Effector CD8-positive, alpha-beta T cell (primary cell): Measurements from ENCODE around the gene ZNF142.
A peak's percentile ranks its signal among the peaks of the same experiment; 100 is the strongest.
"Not testable (repeated sequence)": the region's sequence is repeated elsewhere in the genome, so short reads cannot be mapped to it uniquely, and the experiment has no call there.

Source experiments
- DNase-seq: peaks from one replicate; lab custom pipeline; 2025; lab: John Stamatoyannopoulos, UW
- total RNA-seq, 4 experiments: gene quantifications; one replicate each; lab custom pipeline; 2026; lab: John Stamatoyannopoulos, UW

Gene ZNF142
- 65.0 to 110 (median 94.4) reads per million in 4 experiments for total RNA-seq

- DNase-seq = peak; percentile 78
Observed at GRCh38 chr2:218659258-218659987, at the start of gene ZNF142, which contains the start of gene BCS1L. ZNF142 (minus strand) TSS chr2:218659623; CDS start chr2:218656429, 3,194 bp downstream. BCS1L (plus strand) TSS chr2:218659683; CDS start chr2:218660988, 1,305 bp downstream.

- no peak for DNase-seq
Observed at GRCh38 chr2:218708086-218708485, 48.7 kb upstream of the ZNF142 start.

- no peak for DNase-seq
Observed at GRCh38 chr2:218703341-218703740, 43.9 kb upstream of the ZNF142 start.

DNA sequence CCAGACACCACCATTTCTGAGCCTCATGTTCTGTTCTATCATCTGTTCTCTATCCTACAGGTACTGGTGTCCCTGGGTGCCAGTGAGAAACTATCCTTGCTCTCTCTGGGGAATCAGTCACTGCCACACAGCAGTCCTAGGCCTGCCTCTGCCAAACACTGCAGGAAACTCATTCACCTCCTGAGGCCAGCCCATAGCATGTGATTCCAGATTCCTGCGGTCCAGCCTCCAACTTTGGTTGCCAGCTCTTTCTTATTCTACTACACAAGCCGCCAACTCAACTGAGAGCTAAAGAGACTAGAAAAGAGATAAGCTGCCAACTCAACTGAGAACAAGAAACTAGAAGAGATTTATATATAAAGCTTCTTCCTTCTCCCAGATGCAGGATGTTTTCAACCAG is 42.4 kb upstream of the ZNF142 start:
- no peak for DNase-seq

- no peak for DNase-seq
Observed at GRCh38 chr2:218698885-218699284, 39.5 kb upstream of the ZNF142 start.

- DNase-seq = no peak
Observed at GRCh38 chr2:218694405-218695145, 35.2 kb upstream of the ZNF142 start.

DNA sequence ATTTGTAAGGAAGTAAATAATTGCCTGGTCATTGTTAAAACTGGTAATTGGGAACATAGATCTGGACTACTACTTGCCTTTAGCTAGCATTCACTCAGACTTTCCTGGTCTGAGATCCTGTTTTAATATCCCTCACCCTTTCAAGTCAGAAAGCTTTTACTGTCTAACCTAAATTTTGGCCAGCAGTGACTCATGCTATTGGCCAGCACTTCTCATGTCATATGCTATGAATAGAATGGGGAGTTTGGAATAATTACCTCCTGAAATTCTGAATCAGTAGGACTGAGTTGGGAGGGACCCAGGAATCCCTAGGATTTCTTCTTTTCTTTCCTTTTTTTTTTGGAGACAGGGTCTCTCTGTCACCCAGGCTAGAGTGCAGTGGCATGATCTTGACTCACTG is 31.8 kb upstream of the ZNF142 start:
- DNase-seq = no peak

GRCh38 chr2:218687400-218688060 is 28.1 kb upstream of the ZNF142 start:
- DNase-seq = not testable (repeated sequence)

DNA sequence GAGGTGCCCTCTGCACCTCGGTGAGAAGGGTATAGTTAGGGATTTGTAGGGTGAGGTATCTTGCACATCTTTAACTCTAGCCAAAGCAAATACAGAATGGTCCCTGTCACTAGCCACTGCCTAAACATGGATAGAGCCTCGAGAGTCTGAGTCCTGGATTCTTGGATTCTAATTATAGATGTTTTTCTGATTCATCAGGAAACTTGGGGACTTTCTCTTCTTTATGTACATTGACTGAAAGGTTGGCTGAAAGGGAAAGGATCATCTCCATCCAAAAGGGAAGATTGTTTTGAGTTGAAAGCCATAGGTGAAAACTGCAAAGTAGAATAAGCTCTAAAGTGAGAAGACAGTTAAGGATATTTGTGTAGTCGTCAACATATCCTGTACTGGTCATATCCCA is 20.6 kb upstream of the ZNF142 start:
- DNase-seq = no peak

GRCh38 chr2:218679119-218679518 is 19.7 kb upstream of the ZNF142 start:
- no peak for DNase-seq

- peak; percentile 67 for DNase-seq
Observed at GRCh38 chr2:218671654-218672566, 12.5 kb upstream of the ZNF142 start, which contains the start of the genes RNF25 and STK36. RNF25 (minus strand) TSS chr2:218672002; CDS start chr2:218671970, 32 bp downstream. STK36 (plus strand) TSS chr2:218672086; CDS start chr2:218672830, 744 bp downstream.

DNA sequence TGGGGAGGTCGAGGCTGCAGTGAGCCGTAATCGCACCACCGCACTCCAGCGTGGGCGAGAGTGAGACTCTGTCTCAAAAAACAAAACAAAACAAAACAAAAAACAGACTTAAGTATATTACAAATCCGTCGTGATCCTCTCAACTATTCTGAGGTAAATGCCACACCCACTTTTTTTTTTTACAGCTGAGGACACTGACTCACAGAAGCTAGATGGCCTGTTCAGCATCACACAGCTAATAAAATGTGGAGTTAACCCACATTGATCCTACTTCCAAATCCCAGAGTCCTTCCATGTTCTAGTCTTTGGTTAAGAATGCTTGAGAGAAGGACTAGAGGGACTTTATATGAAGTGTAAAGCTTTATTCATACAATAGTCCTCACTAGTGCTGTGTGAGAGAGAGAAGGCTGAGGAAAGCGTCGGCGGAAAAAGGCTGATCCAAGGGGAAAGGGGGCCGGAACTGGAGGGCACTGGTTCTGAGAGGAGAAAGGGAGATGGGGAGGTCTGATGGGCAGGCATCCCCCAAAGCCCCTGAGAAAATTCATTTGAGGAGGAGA is 11.8 kb upstream of the ZNF142 start:
- no peak for DNase-seq

DNA sequence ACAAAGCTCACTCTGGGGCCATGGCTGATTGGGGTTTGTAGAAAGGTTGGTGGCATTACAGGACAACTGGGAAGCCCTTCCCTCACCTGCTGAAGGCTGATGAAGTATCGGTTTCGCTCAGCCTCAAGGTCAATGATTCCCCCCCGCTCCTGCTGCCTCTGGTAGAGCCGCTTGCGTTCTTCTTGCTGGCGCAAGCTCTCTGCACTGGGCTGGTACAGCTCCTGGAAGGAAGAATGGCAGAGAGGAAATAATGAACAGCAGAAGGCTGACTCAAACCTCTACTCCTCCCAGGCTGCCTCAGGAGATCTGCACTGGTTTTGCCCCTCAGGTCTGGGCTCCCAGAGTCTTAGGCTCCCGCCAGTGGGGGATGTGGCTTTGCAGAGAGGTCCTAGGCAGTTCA is 5.2 kb upstream of the ZNF142 start:
- DNase-seq = no peak

GRCh38 chr2:218663901-218664300 is 4.5 kb upstream of the ZNF142 start:
- no peak for DNase-seq

- no peak for DNase-seq
Observed at GRCh38 chr2:218662827-218663226, 3.4 kb upstream of the ZNF142 start.

DNA sequence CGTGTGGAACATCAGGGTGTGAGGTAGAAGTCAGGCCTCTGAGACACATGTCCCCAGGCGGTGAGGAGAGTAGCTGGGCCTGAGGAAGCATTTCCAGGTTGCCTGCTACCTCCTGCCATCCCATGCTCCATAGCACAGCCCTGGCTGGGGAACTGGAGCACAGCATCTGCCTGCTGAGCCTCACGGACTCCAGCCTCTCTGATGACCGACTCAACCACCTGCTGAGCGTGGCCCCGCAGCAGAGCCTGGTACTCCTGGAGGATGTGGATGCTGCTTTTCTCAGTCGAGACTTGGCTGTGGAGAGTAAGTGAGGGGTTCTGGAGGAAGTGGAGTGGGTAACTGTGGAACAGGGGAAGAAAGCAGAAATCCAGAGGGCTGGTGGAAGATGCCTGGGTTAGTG is 3.0 kb upstream of the ZNF142 start:
- DNase-seq = no peak

GRCh38 chr2:218659988-218660358 is 550 bp upstream of the ZNF142 start:
- no peak for DNase-seq

DNA sequence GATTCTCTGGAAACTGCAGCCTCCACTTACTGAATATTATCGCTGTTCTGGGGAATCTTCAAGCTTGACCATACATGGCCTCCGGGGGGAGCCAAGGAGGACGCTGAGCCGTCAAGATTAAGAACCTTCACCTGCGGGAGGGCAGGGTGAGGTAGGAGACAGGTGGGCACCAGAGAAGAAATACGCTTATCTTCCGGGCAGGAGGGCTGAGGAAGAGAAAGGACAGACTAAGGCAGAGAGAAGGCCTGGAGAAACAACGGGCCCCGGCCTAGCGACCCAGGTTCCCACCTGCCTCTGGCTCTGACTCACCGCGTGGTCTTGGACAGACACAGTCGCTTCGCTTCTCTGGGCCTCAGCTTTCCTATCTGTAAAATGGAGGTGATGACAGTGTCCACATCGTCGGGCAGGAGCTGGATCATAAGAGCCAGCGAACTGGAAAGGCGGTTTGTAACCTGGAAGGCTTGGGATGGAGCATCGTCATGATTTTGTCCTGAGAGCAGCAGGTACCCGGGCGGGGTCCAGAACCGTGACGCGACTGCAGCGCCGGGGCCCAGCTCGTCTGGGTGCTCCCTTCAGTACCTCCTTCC is 659 bp downstream of the ZNF142 start:
- no peak for DNase-seq

GRCh38 chr2:218655751-218656150 is 3.7 kb downstream of the ZNF142 start:
- no peak for DNase-seq

DNA sequence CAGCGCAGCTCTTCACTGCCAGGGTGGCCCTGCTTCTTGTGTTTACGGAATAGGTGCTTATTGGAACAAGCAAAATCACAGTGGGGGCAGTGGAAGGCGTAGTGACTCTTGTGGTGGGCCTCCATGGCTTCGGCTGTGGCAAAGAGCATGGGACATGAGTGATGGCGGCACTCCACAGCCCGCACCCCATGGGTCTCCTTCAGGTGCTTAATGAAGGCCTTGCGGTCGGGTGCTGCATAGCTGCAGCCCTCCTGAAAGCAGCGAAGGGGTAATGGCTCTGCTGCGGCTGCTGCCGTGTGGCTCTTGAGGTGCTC is 10.7 kb downstream of the ZNF142 start:
- no peak for DNase-seq
